AG10803 (cell line): Measurements from ENCODE around the gene KLHL29.

Experiments
- DNase-seq: peaks from one replicate; pipeline ENCODE4 v3.0.0; 2010; ENCODE audit warnings: low read depth
- H3K4me3 ChIP-seq: 2 replicates; pipeline ENCODE4 v1.5.1; 2011; ENCODE audit warnings: mild to moderate bottlenecking, low read length, control low read depth
- TF ChIP-seq, protein P1 (sequence below): conservative IDR thresholded peaks from 2 replicates; pipeline ENCODE4 v1.5.1; 2011; ENCODE audit warnings: mild to moderate bottlenecking, low read length, control low read depth, inconsistent platforms

Gene KLHL29

DNA sequence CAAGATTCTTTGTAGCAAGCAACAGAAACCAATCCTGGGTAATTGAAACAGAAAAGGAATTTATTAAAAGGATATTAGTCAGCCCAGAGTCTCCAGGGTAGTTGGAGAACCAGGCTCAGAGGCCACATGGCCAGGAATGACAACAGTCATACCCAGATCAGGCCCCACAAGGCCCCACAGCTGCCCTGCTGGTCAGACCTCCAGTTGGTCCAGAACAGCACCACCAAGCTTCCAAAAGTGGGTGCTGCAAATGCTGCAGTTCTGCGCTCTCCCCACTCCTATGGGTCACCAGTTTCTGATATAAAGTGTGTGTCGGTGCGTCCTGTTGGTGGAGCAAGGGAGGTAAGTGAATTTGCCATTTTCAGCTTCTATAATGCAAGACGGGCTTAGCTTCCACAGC lies 29.9 kb downstream of the KLHL29 start:
- TF ChIP-seq, protein P1, sequence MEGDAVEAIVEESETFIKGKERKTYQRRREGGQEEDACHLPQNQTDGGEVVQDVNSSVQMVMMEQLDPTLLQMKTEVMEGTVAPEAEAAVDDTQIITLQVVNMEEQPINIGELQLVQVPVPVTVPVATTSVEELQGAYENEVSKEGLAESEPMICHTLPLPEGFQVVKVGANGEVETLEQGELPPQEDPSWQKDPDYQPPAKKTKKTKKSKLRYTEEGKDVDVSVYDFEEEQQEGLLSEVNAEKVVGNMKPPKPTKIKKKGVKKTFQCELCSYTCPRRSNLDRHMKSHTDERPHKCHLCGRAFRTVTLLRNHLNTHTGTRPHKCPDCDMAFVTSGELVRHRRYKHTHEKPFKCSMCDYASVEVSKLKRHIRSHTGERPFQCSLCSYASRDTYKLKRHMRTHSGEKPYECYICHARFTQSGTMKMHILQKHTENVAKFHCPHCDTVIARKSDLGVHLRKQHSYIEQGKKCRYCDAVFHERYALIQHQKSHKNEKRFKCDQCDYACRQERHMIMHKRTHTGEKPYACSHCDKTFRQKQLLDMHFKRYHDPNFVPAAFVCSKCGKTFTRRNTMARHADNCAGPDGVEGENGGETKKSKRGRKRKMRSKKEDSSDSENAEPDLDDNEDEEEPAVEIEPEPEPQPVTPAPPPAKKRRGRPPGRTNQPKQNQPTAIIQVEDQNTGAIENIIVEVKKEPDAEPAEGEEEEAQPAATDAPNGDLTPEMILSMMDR, result no peak; the same call in 1 of the 2 replicates
- H3K4me3 ChIP-seq, result no peak overlapping the region
- peak; percentile 25 for DNase-seq

DNA sequence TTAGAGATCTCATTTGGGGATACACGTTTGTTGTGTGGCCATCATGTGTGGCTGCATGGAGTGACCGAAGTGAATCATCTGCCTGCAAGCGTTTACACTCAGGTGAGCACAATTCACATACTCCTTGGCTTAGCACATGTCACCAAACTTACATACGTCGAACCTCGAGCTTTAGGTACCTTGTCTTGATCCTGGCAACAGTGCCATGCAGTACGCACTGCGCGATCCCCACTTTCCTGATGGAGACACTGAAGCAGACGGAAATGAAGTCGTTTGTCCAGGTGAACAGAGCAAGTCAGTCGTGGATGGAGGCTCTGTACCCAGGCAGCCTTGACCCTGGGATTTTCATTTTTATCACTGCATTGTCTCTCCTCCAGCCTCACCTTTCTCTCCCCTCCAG lies 32.3 kb downstream of the KLHL29 start:
- TF ChIP-seq, protein P1, result no peak
- no peak overlapping the region for H3K4me3 ChIP-seq
- DNase-seq, result no peak

DNA sequence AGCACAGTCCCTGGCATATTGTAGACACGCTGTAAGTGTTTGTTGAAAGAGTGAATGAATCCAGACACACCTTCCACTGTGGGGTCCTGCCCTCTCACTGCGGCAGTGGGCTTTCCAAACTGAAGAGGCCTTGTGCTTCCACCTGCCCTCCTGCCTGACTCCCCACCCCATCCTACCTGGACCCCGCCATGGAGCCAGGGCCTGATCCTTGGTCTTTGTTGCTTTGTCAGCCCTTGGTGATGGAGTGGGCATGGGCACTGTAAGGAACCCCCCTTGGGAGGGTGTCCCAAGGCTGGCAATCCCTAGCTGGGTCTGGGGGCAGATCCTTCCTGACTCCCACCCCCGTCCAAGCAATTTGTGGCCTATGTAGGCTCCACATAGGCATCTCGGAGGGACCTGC lies 33.1 kb downstream of the KLHL29 start:
- TF ChIP-seq, protein P1, result no peak
- DNase-seq, result no peak
- no peak overlapping the region for H3K4me3 ChIP-seq

DNA sequence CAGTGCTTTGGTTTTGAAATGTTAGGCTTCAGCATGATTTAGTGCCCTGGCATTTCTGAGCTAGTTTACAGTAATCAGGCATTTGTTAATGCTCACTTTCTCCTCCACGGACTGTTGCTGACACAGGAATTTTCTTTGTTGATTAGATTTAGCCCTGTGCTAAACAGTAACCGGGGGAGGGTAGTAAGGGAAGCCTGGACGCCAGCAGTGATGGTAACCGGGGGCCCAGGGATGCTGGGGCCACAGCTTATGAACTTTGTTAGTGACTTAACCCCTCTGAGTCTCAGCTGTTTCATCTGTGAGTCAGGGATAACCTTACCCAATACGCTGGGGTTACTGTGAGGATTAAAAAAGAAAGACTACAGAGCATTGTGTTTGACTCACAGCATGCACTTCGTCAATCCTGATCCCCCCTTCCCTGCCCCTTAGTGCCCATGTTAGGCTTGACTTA lies 33.5 kb downstream of the KLHL29 start:
- TF ChIP-seq, protein P1, result no peak
- H3K4me3 ChIP-seq, result no peak overlapping the region
- peak; percentile 78 for DNase-seq

DNA sequence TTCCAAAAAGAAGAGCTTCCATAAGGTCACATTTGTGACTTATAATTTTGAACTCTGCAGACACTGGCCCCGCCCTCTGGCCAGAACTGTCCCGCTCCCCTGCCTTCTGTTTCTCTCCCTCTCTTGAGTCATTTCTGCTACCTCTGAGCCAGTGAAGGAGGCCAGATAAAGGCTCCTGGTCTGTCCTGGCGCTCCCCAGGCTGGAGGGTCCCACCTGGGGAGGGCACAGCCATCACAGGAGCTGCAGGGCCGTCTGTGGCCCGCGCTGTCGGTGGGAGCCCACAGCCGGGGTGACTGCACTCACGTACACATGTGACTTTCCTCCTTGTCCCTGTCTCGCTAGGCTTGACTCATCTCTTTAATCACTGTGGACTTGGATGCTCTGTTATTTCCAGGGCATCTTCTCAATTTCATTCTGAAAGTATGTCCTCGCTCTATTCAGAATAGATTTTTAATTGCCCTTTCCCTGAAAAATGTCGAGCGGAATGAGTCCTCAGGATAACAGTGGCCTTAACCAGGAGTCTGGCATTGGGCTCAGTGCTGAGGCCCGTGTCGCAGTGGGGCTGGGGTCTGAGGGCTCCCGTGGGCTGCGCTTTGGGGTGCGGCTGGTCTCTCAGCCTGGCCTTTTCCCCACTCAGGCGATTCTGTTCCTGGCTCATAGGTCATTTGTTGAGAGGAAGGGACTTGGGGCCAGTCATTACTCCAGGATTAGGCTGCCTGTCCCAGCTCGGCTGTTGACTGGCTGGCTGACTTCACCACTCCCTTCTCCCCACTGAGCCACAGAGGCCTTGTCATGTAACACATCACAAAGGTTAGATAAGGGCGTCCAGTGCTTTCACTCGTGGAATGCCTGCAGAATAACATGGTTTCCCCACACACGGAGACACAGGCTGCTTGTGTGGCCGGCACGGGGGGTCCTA lies 34.5 kb downstream of the KLHL29 start:
- TF ChIP-seq, protein P1, result no peak
- DNase-seq, result peak; percentile 29
- H3K4me3 ChIP-seq, result no peak overlapping the region

DNA sequence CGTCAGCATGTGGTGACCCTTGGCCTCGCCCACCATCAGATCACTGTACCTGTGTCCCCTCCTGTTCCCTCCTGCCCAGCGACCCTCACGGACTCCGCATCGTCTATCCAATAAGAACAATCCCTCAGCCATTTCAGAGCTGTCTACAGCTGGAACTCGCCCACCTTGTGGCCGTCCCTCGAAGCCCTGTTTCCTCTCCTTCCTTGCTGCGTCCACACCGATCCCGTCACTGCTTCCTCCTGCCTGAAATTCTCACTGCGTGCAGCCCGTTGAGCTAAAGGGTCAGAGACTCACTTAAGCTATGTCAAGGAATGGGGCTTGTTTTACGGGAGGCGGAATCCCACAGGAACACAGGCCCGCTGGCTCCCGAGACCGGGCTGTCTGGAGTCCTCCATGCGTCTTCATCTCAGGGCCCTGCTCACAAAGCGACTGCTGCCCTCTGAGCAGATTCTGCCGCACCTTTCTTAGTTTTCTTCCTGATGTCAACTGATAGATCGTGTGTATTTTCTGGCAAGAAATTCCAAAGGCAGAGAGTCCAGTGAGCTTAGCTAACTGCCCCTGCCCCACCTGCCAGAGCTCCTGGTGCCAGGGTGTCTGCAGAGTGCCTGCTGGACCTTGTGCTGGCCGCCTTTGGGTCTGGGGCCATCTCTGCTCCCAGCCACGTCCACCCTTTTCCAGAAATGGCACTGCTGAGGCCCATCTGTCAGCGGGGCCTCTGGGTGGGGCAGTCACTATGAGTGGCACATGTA lies 35.3 kb downstream of the KLHL29 start:
- no peak for DNase-seq
- no peak overlapping the region for H3K4me3 ChIP-seq
- TF ChIP-seq, protein P1, result no peak
